Prostate gland (tissue), 2 donors: ENCODE measurements around the gene STEAP1.

ENCODE experiments used
- CTCF ChIP-seq, 4 experiments: fragments of 200-600 bp in 2 of 4; fragments of 450-650 bp in 2 of 4; sonication (generic) in 2 of 4; IDR thresholded peaks; 1 replicate in 3 of 4; 2 replicates in 1 of 4; pipeline ENCODE4 v1.5.1; 2016 to 2019; ENCODE audit warnings: antibody characterized with exemption in 4 of 4, mild to moderate bottlenecking in 2 of 4, moderate library complexity in 2 of 4
- POLR2A ChIP-seq: fragments of 450-650 bp; IDR thresholded peaks from one replicate; pipeline ENCODE4 v1.6.1; 2016; ENCODE audit warnings: antibody characterized with exemption, mild to moderate bottlenecking

GRCh38 chr7:90163534-90163933 lies 9.3 kb downstream of the STEAP1 start:
- TF ChIP-seq CTCF (IDR thresholded peaks at IDR 0.05) (no peak), POLR2A (no peak)
